Astrocyte of the cerebellum (primary cell): ENCODE data around the gene BRAP.

Experiments
- DNase-seq: peaks from one replicate; pipeline ENCODE4 v3.0.0-alpha.2; 2011; ENCODE audit warnings: low read depth
- H3K4me3 ChIP-seq: 2 replicates; pipeline ENCODE4 v1.5.1; 2011; ENCODE audit warnings: mild to moderate bottlenecking, low read depth, low read length, moderate library complexity
- in situ Hi-C: cut with HindIII; loops from 2 replicates; pipeline ENCODE4 v1.10.0; 2017; ENCODE audit warnings: low sequenced_read_pairs
- TF ChIP-seq, protein P1 (sequence below): IDR thresholded peaks from 2 replicates; pipeline ENCODE4 v1.5.1; 2012; ENCODE audit warnings: low read length, low read depth, moderate library complexity, mild to moderate bottlenecking; ENCODE audit errors: missing control alignments

BRAP gene

DNA sequence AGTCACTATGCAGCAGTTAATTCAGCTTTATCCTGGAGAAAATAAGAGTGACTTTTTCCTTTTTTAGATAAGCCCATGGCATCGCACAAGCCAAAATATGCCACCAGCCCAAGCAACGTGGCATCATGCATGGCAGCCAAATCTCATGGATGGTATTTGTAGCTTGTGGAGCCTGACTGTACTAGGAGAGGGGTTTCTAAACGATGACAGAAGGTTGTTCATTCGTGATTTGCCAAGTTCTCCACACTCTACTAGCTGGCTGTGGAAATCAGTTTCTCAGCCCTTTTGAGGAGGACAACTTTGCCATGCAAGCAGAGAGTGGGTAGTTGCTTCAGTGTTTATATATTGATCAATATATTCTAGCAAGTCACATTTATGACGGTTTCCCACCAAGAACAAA, 45.2 kb downstream of the BRAP start:
- TF ChIP-seq, protein P1, sequence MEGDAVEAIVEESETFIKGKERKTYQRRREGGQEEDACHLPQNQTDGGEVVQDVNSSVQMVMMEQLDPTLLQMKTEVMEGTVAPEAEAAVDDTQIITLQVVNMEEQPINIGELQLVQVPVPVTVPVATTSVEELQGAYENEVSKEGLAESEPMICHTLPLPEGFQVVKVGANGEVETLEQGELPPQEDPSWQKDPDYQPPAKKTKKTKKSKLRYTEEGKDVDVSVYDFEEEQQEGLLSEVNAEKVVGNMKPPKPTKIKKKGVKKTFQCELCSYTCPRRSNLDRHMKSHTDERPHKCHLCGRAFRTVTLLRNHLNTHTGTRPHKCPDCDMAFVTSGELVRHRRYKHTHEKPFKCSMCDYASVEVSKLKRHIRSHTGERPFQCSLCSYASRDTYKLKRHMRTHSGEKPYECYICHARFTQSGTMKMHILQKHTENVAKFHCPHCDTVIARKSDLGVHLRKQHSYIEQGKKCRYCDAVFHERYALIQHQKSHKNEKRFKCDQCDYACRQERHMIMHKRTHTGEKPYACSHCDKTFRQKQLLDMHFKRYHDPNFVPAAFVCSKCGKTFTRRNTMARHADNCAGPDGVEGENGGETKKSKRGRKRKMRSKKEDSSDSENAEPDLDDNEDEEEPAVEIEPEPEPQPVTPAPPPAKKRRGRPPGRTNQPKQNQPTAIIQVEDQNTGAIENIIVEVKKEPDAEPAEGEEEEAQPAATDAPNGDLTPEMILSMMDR: no peak
- DNase-seq: no peak
- H3K4me3 ChIP-seq: no peak overlapping the region
- in situ Hi-C loops: no loop called here

DNA sequence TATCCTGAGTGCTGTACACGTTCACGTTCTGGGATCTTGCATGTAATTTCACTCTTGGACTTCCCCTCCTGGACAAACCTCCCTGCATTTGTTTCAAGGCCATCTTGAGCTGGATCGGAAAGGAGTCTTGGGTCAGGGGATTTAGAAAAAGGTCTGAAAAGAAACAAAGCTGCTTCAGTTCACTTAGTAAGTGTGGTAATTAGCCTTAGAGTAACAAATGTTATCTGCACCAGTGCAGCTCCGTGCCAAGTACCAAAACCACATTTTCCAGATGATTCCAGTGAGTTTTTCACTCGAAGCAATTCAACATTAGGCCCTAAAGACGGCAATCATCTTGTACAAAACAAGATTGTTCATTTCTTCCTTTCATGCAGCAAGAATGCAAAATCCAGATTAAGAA, 47.2 kb downstream of the BRAP start:
- in situ Hi-C loops: no loop called here
- TF ChIP-seq, protein P1: no peak

DNA sequence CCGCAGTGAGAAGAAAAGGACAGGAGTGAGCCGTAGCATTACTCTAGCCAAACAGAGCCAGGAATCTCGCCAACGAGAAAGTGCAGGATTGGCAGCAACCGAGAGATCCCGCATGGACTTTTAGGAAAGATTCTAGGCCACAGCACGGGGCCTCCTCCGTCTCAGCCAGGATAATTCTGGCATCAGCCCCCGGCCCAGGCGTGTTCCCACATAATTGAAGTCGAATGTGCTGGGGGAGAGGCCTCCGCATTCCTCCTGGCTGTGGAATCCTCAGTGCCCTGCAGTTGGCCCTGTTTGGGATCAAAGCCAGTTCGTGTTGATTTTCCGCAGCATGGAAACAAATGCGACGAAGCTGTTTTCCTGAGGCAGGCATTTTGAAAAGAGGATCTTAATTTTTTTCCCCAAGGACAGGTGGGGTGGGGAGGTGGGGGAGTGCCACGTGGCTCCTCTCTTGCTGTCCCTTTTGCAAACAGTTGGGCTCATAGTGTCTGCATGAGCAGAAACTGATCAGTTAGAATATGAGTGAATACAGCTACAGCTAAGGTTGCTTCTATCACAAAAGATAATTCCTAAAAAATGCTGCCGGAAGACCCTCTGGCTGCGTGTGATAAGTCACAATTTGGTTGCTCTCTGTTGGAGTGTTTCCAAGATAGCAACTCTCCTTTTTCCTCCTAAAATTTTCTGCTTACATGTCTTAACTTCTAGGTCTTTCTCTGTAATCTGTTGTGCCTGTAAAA, 49.4 kb downstream of the BRAP start:
- peak; percentile 83 for DNase-seq
- no peak overlapping the region for H3K4me3 ChIP-seq
- TF ChIP-seq, protein P1: no peak
- in situ Hi-C loops: no loop called here

More for the DNA sequence above, 47.2 kb downstream of the BRAP start:
- no peak for DNase-seq
- no peak overlapping the region for H3K4me3 ChIP-seq

DNA sequence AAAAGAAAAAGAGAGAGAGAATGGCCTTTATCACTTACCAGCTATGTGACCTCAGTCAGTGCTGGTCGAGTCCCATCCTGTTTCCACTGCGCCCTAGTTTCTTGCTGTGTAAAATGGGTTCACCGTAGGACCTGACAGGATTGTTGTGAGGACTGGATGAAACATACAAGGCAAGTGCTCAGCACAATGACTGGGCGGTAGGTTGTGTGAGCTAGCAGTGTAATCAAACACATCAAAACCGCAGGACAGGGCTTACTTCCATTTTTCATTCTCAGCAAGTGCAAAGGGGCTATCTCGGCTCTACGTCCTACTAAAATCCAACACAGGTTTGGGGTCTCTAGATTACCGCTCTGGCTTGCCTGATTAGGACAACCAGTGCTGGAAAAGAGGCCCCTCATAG, 50.2 kb downstream of the BRAP start:
- TF ChIP-seq, protein P1: no peak
- in situ Hi-C loops: no loop called here
- no peak for DNase-seq
- H3K4me3 ChIP-seq: no peak overlapping the region

DNA sequence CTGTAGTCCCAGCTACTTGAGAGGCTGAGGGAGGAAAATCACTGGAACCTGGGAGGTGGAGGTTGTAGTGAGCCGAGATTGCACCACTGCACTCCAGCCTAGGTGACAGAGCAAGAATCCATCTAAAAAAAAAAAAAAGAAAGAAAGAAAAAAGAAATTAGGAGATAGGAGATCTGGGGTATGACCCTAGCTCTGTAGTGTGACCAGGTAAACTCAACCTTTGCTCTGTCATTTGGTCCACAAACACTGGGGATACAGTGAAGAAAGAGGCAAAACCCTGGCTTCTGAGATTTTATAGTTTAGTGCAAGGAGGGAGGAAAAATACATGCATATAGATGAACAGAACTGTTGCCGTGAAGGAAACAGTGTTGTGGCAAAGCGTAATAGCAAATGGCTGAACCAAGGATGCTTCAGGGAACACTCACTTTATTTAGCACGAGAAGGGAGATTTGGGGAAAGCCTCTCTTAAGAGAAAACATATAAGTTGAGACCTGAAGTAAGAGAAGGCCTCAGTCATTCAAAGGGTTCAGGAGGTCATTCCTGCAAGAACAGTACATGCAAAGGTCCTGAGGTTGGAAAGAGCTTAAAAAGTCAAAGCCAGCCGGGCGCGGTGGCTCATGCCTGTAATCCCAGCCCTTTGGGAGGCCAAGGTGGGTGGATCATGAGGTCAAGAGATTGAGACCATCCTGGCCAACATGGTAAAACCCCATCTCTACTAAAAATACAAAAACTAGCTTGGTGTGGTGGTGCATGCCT, 57.1 kb downstream of the BRAP start:
- in situ Hi-C loops: no loop called here
- H3K4me3 ChIP-seq: no peak overlapping the region
- no peak for DNase-seq
- TF ChIP-seq, protein P1: no peak

DNA sequence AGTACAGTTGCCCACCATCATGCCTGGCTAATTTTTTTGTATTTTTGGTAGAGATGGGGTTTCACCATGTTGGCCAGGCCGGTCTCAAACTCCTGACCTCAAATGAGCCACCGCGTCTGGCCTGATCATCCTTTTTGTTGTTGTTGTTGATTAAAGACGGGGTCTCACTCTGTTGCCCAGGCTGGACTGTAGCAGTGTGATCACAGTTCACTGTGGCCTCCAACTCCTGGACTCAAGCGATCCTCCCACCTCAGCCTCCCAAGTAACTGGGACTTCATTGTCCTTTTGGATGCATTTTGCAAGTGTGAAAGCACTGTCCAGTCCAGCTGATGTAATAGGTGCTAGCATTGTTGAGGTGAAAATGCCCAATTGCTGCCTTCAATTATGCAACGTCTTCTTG, 59.5 kb downstream of the BRAP start:
- TF ChIP-seq, protein P1: no peak
- H3K4me3 ChIP-seq: no peak overlapping the region
- no peak for DNase-seq
- in situ Hi-C loops: no loop called here
